IMR-90 (cell line): ENCODE results near the gene SEMA5A. TPM values are rescaled to one million over a fixed set of nuclear protein-coding genes. Genes with fewer than 3 reads are reported as not detected.

Experiments
- ATAC-seq: fragments of 200-7000 bp; cut with Tn5 transposase; 2 replicates; pipeline ENCODE4 v1.9.1; 2020; ENCODE audit warnings: low read depth, mild to moderate bottlenecking, moderate library complexity
- BruUV-seq: library from RNA; stranded (reverse); fragments of 400-500 nt; replicated peaks from 2 replicates; lab custom pipeline; 2021; lab: Mats Ljungman, UMichigan
- CTCF ChIA-PET: fragments of 300-600 bp; formaldehyde crosslinking; extraction: SDS; loops from one replicate; lab custom pipeline; 2021; ENCODE audit warnings: antibody characterized with exemption; lab: Yijun Ruan, JAX
- POLR2A ChIA-PET: fragments of 300-600 bp; sonication (Branson Sonifier 250); formaldehyde crosslinking; loops from one replicate; lab custom pipeline; 2022; ENCODE audit warnings: antibody characterized with exemption; ENCODE audit not compliant: unreplicated experiment; lab: Charles Lee
- DNase-seq: peaks from one replicate; pipeline ENCODE4 v3.0.0; 2013
- H2AFZ ChIP-seq: replicated peaks from 2 replicates; pipeline ENCODE3; 2013; ENCODE audit warnings: low read length, mild to moderate bottlenecking; ENCODE audit not compliant: poor library complexity
- H2AK5ac ChIP-seq: 2 replicates; pipeline ENCODE4 v1.6.1; 2013; ENCODE audit warnings: low read depth, low read length, inconsistent platforms
- H2AK9ac ChIP-seq: replicated peaks from 2 replicates; pipeline ENCODE3; 2013; ENCODE audit warnings: mild to moderate bottlenecking, low read depth, low read length, moderate library complexity; ENCODE audit not compliant: poor library complexity
- H2BK120ac ChIP-seq: 2 replicates; pipeline ENCODE4 v1.6.1; 2013; ENCODE audit warnings: low read depth, low read length, inconsistent platforms
- H2BK15ac ChIP-seq: 3 replicates; pipeline ENCODE4 v1.6.1; 2013; ENCODE audit warnings: low read depth, low read length, inconsistent platforms
- H2BK20ac ChIP-seq: 2 replicates; pipeline ENCODE4 v1.6.1; 2013; ENCODE audit warnings: low read depth, mild to moderate bottlenecking, inconsistent platforms, low read length, moderate library complexity
- H2BK5ac ChIP-seq: 2 replicates; pipeline ENCODE4 v1.6.1; 2013; ENCODE audit warnings: mild to moderate bottlenecking, low read depth, low read length, inconsistent platforms; ENCODE audit not compliant: poor library complexity, severe bottlenecking
- H3K14ac ChIP-seq: replicated peaks from 2 replicates; pipeline ENCODE4 v1.6.1; 2013; ENCODE audit warnings: low read depth, low read length, inconsistent platforms
- H3K18ac ChIP-seq: 2 replicates; pipeline ENCODE4 v1.6.1; 2013; ENCODE audit warnings: low read depth, low read length, control low read depth
- H3K23ac ChIP-seq: 2 replicates; pipeline ENCODE4 v1.6.1; 2013; ENCODE audit warnings: low read depth, low read length, inconsistent platforms
- H3K27ac ChIP-seq: 2 replicates; pipeline ENCODE4 v1.5.1; 2013; ENCODE audit warnings: mild to moderate bottlenecking, control low read depth, low read length; ENCODE audit not compliant: insufficient read depth
- H3K27me3 ChIP-seq: 2 replicates; pipeline ENCODE4 v1.6.1; 2013; ENCODE audit warnings: low read length; ENCODE audit not compliant: control insufficient read depth, insufficient read depth
- H3K36me3 ChIP-seq: 2 replicates; pipeline ENCODE4 v1.6.1; 2013; ENCODE audit warnings: low read length, mixed read lengths; ENCODE audit not compliant: control insufficient read depth, insufficient read depth
- H3K4ac ChIP-seq: 2 replicates; pipeline ENCODE4 v1.6.1; 2013; ENCODE audit warnings: low read depth, low read length, inconsistent platforms
- H3K4me1 ChIP-seq: 2 replicates; pipeline ENCODE4 v1.6.1; 2013; ENCODE audit warnings: low read length, mixed read lengths; ENCODE audit not compliant: control insufficient read depth, insufficient read depth
- H3K4me2 ChIP-seq: 2 replicates; pipeline ENCODE4 v1.6.1; 2013; ENCODE audit warnings: low read depth, mild to moderate bottlenecking, control low read depth, low read length, moderate library complexity
- H3K4me3 ChIP-seq: 2 replicates; pipeline ENCODE4 v1.5.1; 2013; ENCODE audit warnings: low read depth, mild to moderate bottlenecking, control low read depth, low read length, moderate library complexity; ENCODE audit not compliant: insufficient read depth
- H3K56ac ChIP-seq: 2 replicates; pipeline ENCODE4 v1.6.1; 2013; ENCODE audit warnings: low read length, inconsistent platforms; ENCODE audit not compliant: insufficient read depth; ENCODE audit errors: extremely low read depth
- H3K79me1 ChIP-seq, 2 experiments: 2 replicates each; pipeline ENCODE4 v1.6.1; 2013; ENCODE audit warnings: low read length in 2 of 2, inconsistent platforms in 1 of 2, low read depth in 1 of 2
- H3K9ac ChIP-seq: 2 replicates; pipeline ENCODE4 v1.6.1; 2013; ENCODE audit warnings: low read depth, low read length, control low read depth
- H3K9me1 ChIP-seq: 2 replicates; pipeline ENCODE4 v1.6.1; 2013; ENCODE audit warnings: low read length, inconsistent platforms; ENCODE audit not compliant: insufficient read depth
- H3K9me3 ChIP-seq: 2 replicates; pipeline ENCODE4 v1.6.1; 2013; ENCODE audit warnings: low read length; ENCODE audit not compliant: control insufficient read depth, insufficient read depth
- H4K20me1 ChIP-seq: 2 replicates; pipeline ENCODE4 v1.6.1; 2013; ENCODE audit warnings: low read length, inconsistent platforms; ENCODE audit not compliant: insufficient read depth
- H4K5ac ChIP-seq: 2 replicates; pipeline ENCODE4 v1.6.1; 2013; ENCODE audit warnings: mild to moderate bottlenecking, low read depth, low read length, control low read depth
- H4K8ac ChIP-seq, 2 experiments: 2 replicates each; pipeline ENCODE4 v1.6.1; 2013; ENCODE audit warnings: low read depth in 2 of 2, low read length in 2 of 2, control low read depth in 1 of 2, inconsistent platforms in 1 of 2
- H4K91ac ChIP-seq: 2 replicates; pipeline ENCODE4 v1.6.1; 2013; ENCODE audit warnings: low read depth, low read length, inconsistent platforms; ENCODE audit not compliant: insufficient read depth
- BHLHE40 ChIP-seq: fragments of 150-350 bp; IDR thresholded peaks from 2 replicates; pipeline ENCODE4 v1.6.1; 2016; ENCODE audit warnings: mild to moderate bottlenecking, low read depth, low read length
- CHD1 ChIP-seq: IDR thresholded peaks from 2 replicates; pipeline ENCODE4 v1.6.1; 2012; ENCODE audit warnings: low read depth, low read length, improper control_type of control experiment
- ELK1 ChIP-seq: fragments of 150-350 bp; IDR thresholded peaks from 2 replicates; pipeline ENCODE4 v1.6.1; 2016; ENCODE audit warnings: low read depth, mild to moderate bottlenecking, low read length, moderate library complexity, borderline replicate concordance
- FOS ChIP-seq: fragments of 150-350 bp; IDR thresholded peaks from 2 replicates; pipeline ENCODE4 v1.6.1; 2016; ENCODE audit warnings: low read depth, low read length
- POLR2A ChIP-seq: IDR thresholded peaks from 2 replicates; pipeline ENCODE4 v1.6.1; 2012; ENCODE audit warnings: mild to moderate bottlenecking, low read depth, low read length
- RAD21 ChIP-seq: IDR thresholded peaks from 2 replicates; pipeline ENCODE4 v1.6.1; 2012; ENCODE audit warnings: low read length, improper control_type of control experiment
- RCOR1 ChIP-seq: IDR thresholded peaks from 2 replicates; pipeline ENCODE4 v1.6.1; 2012; ENCODE audit warnings: mild to moderate bottlenecking, low read length, improper control_type of control experiment; ENCODE audit not compliant: insufficient replicate concordance
- SMC3 ChIP-seq: fragments of 150-350 bp; IDR thresholded peaks from 2 replicates; pipeline ENCODE4 v1.6.1; 2016; ENCODE audit warnings: low read depth, mild to moderate bottlenecking, antibody characterized with exemption, low read length, moderate library complexity
- USF2 ChIP-seq: fragments of 150-350 bp; IDR thresholded peaks from 2 replicates; pipeline ENCODE4 v1.6.1; 2017; ENCODE audit warnings: mild to moderate bottlenecking, antibody characterized with exemption, low read length, low read depth
- WGBS, 2 experiments: methylation state at CpG; one replicate each; pipeline versions ENCODE4 v1.1.5 to v1.1.7; 2013; ENCODE audit warnings: missing lambda C conversion rate in 2 of 2; ENCODE audit not compliant: insufficient read length in 1 of 2; ENCODE audit errors: extremely low coverage in 2 of 2; 5-methylcytosine and 5-hydroxymethylcytosine counted together
- dilution Hi-C: fragments of 300-500 bp; cut with HindIII; formaldehyde crosslinking; loops from one replicate; pipeline ENCODE4 v1.14.3; 2018; ENCODE audit warnings: low sequenced_read_pairs; ENCODE audit not compliant: unreplicated experiment
- in situ Hi-C: fragments of 300-500 bp; cut with MboI; formaldehyde crosslinking; loops from 3 replicates; pipeline ENCODE4 v1.14.3; 2019; ENCODE audit warnings: low sequenced_read_pairs, inconsistent platforms, mixed read lengths
- intact Hi-C: fragments of 100-400 bp; cut with micrococcal nuclease; formaldehyde crosslinking; loops from 2 replicates; pipeline ENCODE4 v1.10.0; 2022
- polyA plus RNA-seq, 3 experiments: library from polyadenylated mRNA; depleted of rRNA; stranded (reverse); fragments of >200 nt; gene quantifications; 2 replicates each; pipeline ENCODE4 v1.2.3, GENCODE V29; 2012; ENCODE audit warnings: low replicate concordance in 1 of 3
- total RNA-seq: library from RNA; depleted of rRNA; stranded (reverse); fragments of >200 nt; gene quantifications from 2 replicates; pipeline ENCODE4 v1.2.3, GENCODE V29; 2012

SEMA5A gene
- total and polyA plus RNA-seq, 2 of the 4 experiments (the other 2 are of a cell fraction) = 8.2 to 9.9 TPM

- H2AK9ac ChIP-seq = no peak overlapping the region
- WGBS, 2 experiments = no CpG with 5 or more reads among the region's 1 CpG
- no peak overlapping the region for H2BK5ac ChIP-seq
- no peak overlapping the region for H3K27ac ChIP-seq
- intact Hi-C loops = no loop called here
- POLR2A ChIA-PET = no interaction called here
- in situ Hi-C loops = no loop called here
- H3K36me3 ChIP-seq = no peaks in the 10 kb centered on the region
- H2BK120ac ChIP-seq = no peak overlapping the region
- H3K23ac ChIP-seq = no peak overlapping the region
- no peak overlapping the region for H4K8ac ChIP-seq
- no peak overlapping the region for H3K9ac ChIP-seq
- H3K18ac ChIP-seq = no peak overlapping the region
- H3K9me3 ChIP-seq = no peaks in the 10 kb centered on the region; the same call in 1 of the 2 replicates
- ATAC-seq (no peak), DNase-seq (no peak)
- peaks cover 4% of the 10 kb centered on the region for H3K4me1 ChIP-seq
- TF ChIP-seq RCOR1 (no peak), RAD21 (no peak), USF2 (no peak), CHD1 (no peak), ELK1 (no peak), FOS (no peak), SMC3 (no peak), POLR2A (no peak), BHLHE40 (no peak)
- peaks cover 11% of the 10 kb centered on the region; the same call in 1 of the 2 replicates for H3K9me1 ChIP-seq
- dilution Hi-C loops = no loop called here
- H2BK15ac ChIP-seq = no peak overlapping the region
- H3K79me1 ChIP-seq = peaks cover 0 to 24% of the 10 kb centered on the region in 2 experiments; a peak in 3 of 4 replicates
- no TSS peak for BruUV-seq
- no peak overlapping the region for H3K4me2 ChIP-seq
- H3K4ac ChIP-seq = no peak overlapping the region
- H2AK5ac ChIP-seq = no peak overlapping the region
- H4K91ac ChIP-seq = no peak overlapping the region
- H2BK20ac ChIP-seq = no peak overlapping the region
- H2AFZ ChIP-seq = no peak overlapping the region
- no peak overlapping the region for H3K14ac ChIP-seq
- no peak overlapping the region for H3K4me3 ChIP-seq
- CTCF ChIA-PET = no interaction called here
- H4K5ac ChIP-seq = no peak overlapping the region
- H3K56ac ChIP-seq = no peak overlapping the region
- no peaks in the 10 kb centered on the region for H4K20me1 ChIP-seq
- no peaks in the 10 kb centered on the region for H3K27me3 ChIP-seq
These were observed 262.4 kb downstream of the SEMA5A start for GRCh38 chr5:9283473-9283872.
